Osteocyte (in vitro differentiated cells): ENCODE data around the gene KBTBD6. TPM values are rescaled to one million over a fixed set of nuclear protein-coding genes. Genes with fewer than 3 reads are reported as not detected.

Experiments used
- DNase-seq: peaks from one replicate; pipeline ENCODE4 v3.0.0; 2021; ENCODE audit warnings: mixed read lengths; ENCODE audit not compliant: unreplicated experiment; ENCODE audit errors: extremely low spot score
- H3K27ac Mint-ChIP-seq: one replicate; pipeline ENCODE4 v1.8.0; 2021; ENCODE audit warnings: mild to moderate bottlenecking, mixed read lengths; ENCODE audit not compliant: unreplicated experiment
- H3K27me3 Mint-ChIP-seq: one replicate; pipeline ENCODE4 v1.8.0; 2021; ENCODE audit warnings: mixed read lengths; ENCODE audit not compliant: unreplicated experiment
- H3K36me3 Mint-ChIP-seq: one replicate; pipeline ENCODE4 v1.8.0; 2021; ENCODE audit warnings: mixed read lengths; ENCODE audit not compliant: unreplicated experiment
- H3K4me1 Mint-ChIP-seq: one replicate; pipeline ENCODE4 v1.8.0; 2021; ENCODE audit warnings: mixed read lengths; ENCODE audit not compliant: unreplicated experiment
- H3K4me3 Mint-ChIP-seq: one replicate; pipeline ENCODE4 v1.8.0; 2021; ENCODE audit warnings: mild to moderate bottlenecking, moderate library complexity, mixed read lengths; ENCODE audit not compliant: unreplicated experiment
- H3K9me3 Mint-ChIP-seq: one replicate; pipeline ENCODE4 v1.8.0; 2021; ENCODE audit warnings: mixed read lengths; ENCODE audit not compliant: unreplicated experiment
- CTCF ChIP-seq: fragments of 200-600 bp; sonication (generic); IDR thresholded peaks from 2 replicates; pipeline ENCODE4 v1.5.0; 2021; ENCODE audit warnings: antibody characterized with exemption, mild to moderate bottlenecking, moderate library complexity
- total RNA-seq: library from RNA; stranded (reverse); gene quantifications from 2 replicates; pipeline ENCODE4 v1.2.1, GENCODE V29; 2021

KBTBD6 gene
- total RNA-seq, 1 donor from 2014 or later = 9.7 TPM

GRCh38 chr13:41145136-41145908 lies 12.7 kb upstream of the KBTBD6 start:
- TF ChIP-seq CTCF = no peak
- peaks cover 3% of the 10 kb centered on the region for H3K36me3 Mint-ChIP-seq
- peak overlapping the region; percentile 55 for H3K27ac Mint-ChIP-seq
- no peak for DNase-seq
- no peaks in the 10 kb centered on the region for H3K27me3 Mint-ChIP-seq
- no peak overlapping the region for H3K4me3 Mint-ChIP-seq
- peaks cover 32% of the 10 kb centered on the region for H3K9me3 Mint-ChIP-seq
- peaks cover 10% of the 10 kb centered on the region for H3K4me1 Mint-ChIP-seq

- Mint-ChIP-seq H3K36me3 (peaks cover 3% of the 10 kb centered on the region), H3K9me3 (peaks cover 26% of the 10 kb centered on the region), H3K4me1 (peaks cover 13% of the 10 kb centered on the region), H3K4me3 (no peak overlapping the region), H3K27ac (peak overlapping the region; percentile 23), H3K27me3 (no peaks in the 10 kb centered on the region)
- no peak for DNase-seq
- no peak for TF ChIP-seq CTCF
Measured at GRCh38 chr13:41144576-41144975, 12.0 kb upstream of the KBTBD6 start.

GRCh38 chr13:41139296-41139966 lies 6.8 kb upstream of the KBTBD6 start:
- Mint-ChIP-seq H3K36me3 (no peaks in the 10 kb centered on the region), H3K27me3 (no peaks in the 10 kb centered on the region), H3K4me1 (peaks cover 10% of the 10 kb centered on the region), H3K9me3 (no peaks in the 10 kb centered on the region), H3K4me3 (no peak overlapping the region), H3K27ac (no peak overlapping the region)
- DNase-seq = no peak
- TF ChIP-seq CTCF = no peak

GRCh38 chr13:41137951-41138350 lies 5.3 kb upstream of the KBTBD6 start:
- Mint-ChIP-seq H3K27me3 (no peaks in the 10 kb centered on the region), H3K36me3 (no peaks in the 10 kb centered on the region), H3K9me3 (no peaks in the 10 kb centered on the region), H3K27ac (no peak overlapping the region), H3K4me1 (peaks cover 23% of the 10 kb centered on the region), H3K4me3 (no peak overlapping the region)
- no peak for DNase-seq
- TF ChIP-seq CTCF = no peak

- no peak overlapping the region for H3K4me3 Mint-ChIP-seq
- H3K27me3 Mint-ChIP-seq = no peaks in the 10 kb centered on the region
- H3K9me3 Mint-ChIP-seq = no peaks in the 10 kb centered on the region
- TF ChIP-seq CTCF = no peak
- no peak overlapping the region for H3K27ac Mint-ChIP-seq
- no peaks in the 10 kb centered on the region for H3K36me3 Mint-ChIP-seq
- peaks cover 26% of the 10 kb centered on the region for H3K4me1 Mint-ChIP-seq
- DNase-seq = no peak
Measured at GRCh38 chr13:41137241-41137640, 4.6 kb upstream of the KBTBD6 start.
